Astrocyte of the cerebellum (primary cell): ENCODE results near the gene ECE1.
A peak's percentile ranks its signal among the peaks of the same experiment; 100 is the strongest.

Source experiments
- DNase-seq: peaks from one replicate; pipeline ENCODE4 v3.0.0-alpha.2; 2011; ENCODE audit warnings: low read depth
- H3K4me3 ChIP-seq: 2 replicates; pipeline ENCODE4 v1.5.1; 2011; ENCODE audit warnings: mild to moderate bottlenecking, low read depth, low read length, moderate library complexity
- in situ Hi-C: cut with HindIII; loops from 2 replicates; pipeline ENCODE4 v1.10.0; 2017; ENCODE audit warnings: low sequenced_read_pairs
- TF ChIP-seq, protein P1 (sequence below): IDR thresholded peaks from 2 replicates; pipeline ENCODE4 v1.5.1; 2012; ENCODE audit warnings: low read length, low read depth, moderate library complexity, mild to moderate bottlenecking; ENCODE audit errors: missing control alignments

The ECE1 gene

DNA sequence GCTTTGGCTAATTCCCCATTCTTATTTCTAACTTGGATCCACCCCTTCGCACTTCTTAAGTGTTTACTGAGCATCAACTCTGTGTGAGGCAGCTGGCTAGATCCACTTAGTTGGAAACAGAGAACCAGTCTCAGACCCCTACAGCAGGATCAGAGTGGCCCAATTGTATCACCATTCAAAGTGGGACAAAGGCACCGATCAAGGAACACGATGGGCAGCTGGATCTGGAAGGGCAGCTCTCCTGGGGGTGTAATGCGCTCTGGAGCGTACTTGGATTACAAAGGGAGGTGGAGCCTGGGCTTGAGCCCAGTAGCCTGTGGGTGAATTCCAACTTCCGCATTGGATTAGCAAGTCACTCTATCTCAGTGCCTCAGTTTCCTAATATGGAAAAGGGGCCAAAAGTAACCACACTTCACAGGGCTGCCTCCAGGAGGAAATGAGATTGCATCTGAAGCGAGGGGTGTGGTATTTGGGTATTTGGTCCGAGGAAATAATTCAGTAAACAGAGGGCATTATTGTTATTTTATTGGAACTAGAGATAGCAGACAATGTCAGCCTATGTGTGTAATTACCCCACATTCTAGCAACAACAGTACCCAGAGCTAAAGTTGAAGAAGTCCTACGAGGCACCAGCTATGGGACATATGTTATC is 11.9 kb downstream of the ECE1 start:
- in situ Hi-C loops, result no loop called here
- no peak for DNase-seq
- H3K4me3 ChIP-seq, result no peak overlapping the region

DNA sequence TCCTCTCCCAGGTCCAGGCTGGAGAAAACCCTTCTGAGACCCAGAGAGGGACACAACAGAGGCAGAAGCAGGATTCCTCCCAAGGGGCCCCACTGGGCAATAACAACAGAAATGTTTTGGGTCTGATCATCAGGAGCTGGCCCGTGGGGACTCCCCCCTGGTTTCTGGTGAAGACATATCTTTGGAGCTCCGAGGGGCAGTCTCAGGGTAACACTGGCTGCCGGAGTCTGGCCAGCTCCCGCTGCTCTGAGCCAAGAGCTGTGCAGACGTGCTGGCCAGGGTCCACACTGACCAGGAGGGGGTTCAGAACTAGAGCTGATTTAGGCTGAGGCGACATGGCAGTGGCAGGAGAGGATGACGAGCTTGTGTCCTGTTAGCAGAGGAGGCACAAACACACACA is 13.1 kb downstream of the ECE1 start:
- in situ Hi-C loops, result no loop called here
- TF ChIP-seq, protein P1, sequence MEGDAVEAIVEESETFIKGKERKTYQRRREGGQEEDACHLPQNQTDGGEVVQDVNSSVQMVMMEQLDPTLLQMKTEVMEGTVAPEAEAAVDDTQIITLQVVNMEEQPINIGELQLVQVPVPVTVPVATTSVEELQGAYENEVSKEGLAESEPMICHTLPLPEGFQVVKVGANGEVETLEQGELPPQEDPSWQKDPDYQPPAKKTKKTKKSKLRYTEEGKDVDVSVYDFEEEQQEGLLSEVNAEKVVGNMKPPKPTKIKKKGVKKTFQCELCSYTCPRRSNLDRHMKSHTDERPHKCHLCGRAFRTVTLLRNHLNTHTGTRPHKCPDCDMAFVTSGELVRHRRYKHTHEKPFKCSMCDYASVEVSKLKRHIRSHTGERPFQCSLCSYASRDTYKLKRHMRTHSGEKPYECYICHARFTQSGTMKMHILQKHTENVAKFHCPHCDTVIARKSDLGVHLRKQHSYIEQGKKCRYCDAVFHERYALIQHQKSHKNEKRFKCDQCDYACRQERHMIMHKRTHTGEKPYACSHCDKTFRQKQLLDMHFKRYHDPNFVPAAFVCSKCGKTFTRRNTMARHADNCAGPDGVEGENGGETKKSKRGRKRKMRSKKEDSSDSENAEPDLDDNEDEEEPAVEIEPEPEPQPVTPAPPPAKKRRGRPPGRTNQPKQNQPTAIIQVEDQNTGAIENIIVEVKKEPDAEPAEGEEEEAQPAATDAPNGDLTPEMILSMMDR, result no peak
- DNase-seq, result no peak
- no peak overlapping the region for H3K4me3 ChIP-seq

More for the DNA sequence above, 11.9 kb downstream of the ECE1 start:
- TF ChIP-seq, protein P1, result no peak

DNA sequence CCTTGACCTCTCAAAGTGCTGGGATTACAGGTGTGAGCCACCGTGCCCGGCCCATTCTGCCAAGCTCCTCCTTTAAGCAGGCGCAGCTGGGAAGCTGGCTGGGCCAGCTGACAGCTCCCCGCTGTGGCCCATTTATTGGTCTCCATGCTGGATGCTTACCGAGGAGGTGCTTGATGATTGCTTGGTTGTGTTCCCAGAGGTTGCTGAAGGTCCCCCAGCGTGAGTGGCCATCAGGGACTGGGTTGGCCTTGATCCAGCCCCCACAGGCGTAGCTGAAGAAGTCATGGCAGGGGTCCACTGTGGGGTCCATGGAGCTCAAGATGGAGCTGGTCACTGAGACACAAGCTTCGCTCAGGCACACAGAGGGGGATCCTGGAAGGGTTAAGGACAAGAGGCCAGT is 17.7 kb downstream of the ECE1 start:
- DNase-seq, result no peak
- TF ChIP-seq, protein P1, result no peak
- in situ Hi-C loops, result loop anchor here (5.0 kb wide), 1 partner anchor 55 kb away; no protein-coding TSS in a partner anchor

DNA sequence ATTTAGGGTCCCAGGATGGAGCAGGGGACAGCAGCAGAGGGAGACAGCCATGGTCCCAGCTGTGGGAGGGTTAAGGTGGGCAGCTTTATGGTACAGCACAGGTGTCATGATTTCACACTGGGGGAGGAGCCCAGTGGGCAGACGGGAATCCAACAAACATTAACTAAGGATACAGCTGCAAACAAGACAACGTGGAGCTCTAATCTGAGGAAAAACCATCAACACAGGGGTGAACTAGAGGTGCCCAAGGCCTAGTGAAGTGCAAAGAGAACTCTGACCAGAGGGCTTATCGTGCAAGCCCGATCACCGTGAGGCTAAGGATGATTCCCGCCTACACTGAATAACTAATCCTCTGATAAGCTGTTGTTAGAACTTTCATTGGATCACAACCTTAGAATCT is 18.7 kb downstream of the ECE1 start:
- DNase-seq, result no peak
- TF ChIP-seq, protein P1, result no peak
- in situ Hi-C loops, result loop anchor here (5.0 kb wide), 1 partner anchor 56 kb away; no protein-coding TSS in a partner anchor
- H3K4me3 ChIP-seq, result no peak overlapping the region

More for the DNA sequence above, 17.7 kb downstream of the ECE1 start:
- no peak overlapping the region for H3K4me3 ChIP-seq

DNA sequence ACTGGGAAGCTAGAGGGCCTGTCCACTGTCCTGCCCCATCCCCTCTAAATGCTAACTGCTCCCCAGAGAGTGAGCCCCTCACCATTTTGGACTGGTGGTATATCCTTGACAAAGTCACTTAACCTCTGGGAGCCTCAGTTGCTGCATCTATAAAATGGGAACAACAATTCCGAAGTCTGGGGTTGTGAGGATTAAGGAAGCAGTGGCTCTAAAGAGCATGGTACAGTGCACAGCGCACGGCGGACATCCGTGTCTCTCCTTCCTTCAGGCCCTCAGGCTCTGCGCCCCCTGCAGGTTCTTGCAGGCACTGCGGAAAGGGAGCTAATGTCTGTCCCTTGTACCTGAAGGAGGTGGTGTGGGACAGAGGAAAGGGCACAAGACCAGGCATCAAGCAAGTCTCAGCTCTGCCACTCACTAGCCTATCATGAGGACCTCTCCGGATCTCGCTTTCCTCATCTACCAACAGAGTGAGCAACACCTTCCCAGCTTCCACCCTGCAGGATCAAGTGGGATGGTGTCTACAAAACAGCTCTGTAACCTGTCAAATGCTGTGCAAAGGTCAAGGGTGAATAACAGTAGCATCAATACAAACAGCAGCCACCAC is 20.1 kb downstream of the ECE1 start:
- no peak overlapping the region for H3K4me3 ChIP-seq
- in situ Hi-C loops, result loop anchor here (5.0 kb wide), 1 partner anchor 57 kb away; no protein-coding TSS in a partner anchor
- no peak for DNase-seq
- TF ChIP-seq, protein P1, result peak; percentile 87

DNA sequence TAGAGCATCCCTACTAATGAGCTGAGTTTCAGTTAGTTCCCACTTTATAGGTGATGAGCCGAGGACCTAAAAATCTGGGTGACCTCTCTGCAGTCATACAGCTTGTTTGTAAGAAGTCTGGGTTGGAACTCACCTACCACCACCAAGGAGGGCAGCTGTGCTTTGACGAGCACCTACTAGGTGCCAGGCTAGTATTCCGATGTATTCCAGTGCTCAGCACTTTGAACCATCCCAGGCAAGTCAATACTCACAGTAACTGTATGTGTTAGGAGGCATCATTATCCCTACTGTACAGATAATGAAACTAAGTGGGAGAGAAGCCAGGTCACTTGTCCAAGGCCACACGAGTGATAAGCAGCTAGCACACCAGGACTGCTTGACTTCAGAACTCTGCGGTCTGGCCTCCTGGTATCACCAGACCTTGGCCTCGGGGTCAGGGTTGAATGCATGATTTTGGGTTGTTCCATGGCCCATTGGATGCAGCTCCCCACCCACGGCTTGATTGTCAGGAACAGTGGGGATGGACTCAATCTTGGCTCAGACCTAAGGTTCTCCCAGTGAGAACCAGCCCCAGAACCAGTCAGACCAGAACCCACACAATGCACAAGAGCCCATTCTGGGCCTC is 20.7 kb downstream of the ECE1 start:
- TF ChIP-seq, protein P1, result no peak
- DNase-seq, result no peak
- in situ Hi-C loops, result loop anchor here (5.0 kb wide), 1 partner anchor 58 kb away; no protein-coding TSS in a partner anchor
- no peak overlapping the region for H3K4me3 ChIP-seq
